ENCODE measurements around the gene VTI1A.
"Not testable (repeated sequence)": the region's sequence is repeated elsewhere in the genome, so short reads cannot be mapped to it uniquely, and the experiment has no call there.

VTI1A gene

DNA sequence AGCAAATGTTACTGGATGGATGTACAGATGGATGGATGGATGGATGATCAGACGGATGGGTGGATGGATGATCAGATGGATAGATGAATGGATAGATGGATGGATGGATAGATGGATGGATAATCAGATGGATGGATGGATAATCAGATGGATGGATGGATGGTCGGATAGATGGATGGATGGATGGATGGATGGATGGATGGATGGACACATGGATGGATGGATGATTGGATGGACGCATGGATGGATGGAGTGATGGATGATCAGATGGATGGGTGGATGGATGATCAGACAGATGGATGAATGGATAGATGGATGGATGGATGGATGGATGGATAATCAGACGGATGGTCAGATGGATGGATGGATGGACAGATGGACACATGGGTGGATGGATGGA lies 412.8 kb downstream of the VTI1A start (continued):
- TF ChIP-seq, protein P1, sequence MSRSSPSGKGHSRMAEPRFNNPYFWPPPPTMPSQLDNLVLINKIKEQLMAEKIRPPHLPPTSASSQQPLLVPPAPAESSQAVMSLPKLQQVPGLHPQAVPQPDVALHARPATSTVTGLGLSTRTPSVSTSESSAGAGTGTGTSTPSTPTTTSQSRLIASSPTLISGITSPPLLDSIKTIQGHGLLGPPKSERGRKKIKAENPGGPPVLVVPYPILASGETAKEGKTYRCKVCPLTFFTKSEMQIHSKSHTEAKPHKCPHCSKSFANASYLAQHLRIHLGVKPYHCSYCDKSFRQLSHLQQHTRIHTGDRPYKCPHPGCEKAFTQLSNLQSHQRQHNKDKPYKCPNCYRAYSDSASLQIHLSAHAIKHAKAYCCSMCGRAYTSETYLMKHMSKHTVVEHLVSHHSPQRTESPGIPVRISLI (tag by site-specific recombination; IDR thresholded peaks at IDR 0.05): no peak
- TF ChIP-seq ZNF548 (tag by site-specific recombination; IDR thresholded peaks at IDR 0.05) (no peak), ZNF510 (tag by site-specific recombination; IDR thresholded peaks at IDR 0.05; ENCODE audit: insufficient replicate concordance) (no peak), ZNF626 (tag by site-specific recombination; IDR thresholded peaks at IDR 0.05) (no peak), SP7 (tag by site-specific recombination; IDR thresholded peaks at IDR 0.05) (no peak), ZNF768 (tag by site-specific recombination; IDR thresholded peaks at IDR 0.05) (no peak), ZNF23 (tag by site-specific recombination; IDR thresholded peaks at IDR 0.05; ENCODE audit: borderline replicate concordance) (no peak), ZNF600 (tag by site-specific recombination; IDR thresholded peaks at IDR 0.05) (no peak), MYNN (tag by site-specific recombination; IDR thresholded peaks at IDR 0.05; ENCODE audit: borderline replicate concordance) (no peak), KLF8 (tag by site-specific recombination; IDR thresholded peaks at IDR 0.05) (no peak), TRIM28 (IDR thresholded peaks at IDR 0.05; ENCODE audit: borderline replicate concordance, low read length) (no peak), GLIS1 (tag by site-specific recombination; IDR thresholded peaks at IDR 0.05) (no peak), ZNF785 (tag by site-specific recombination; IDR thresholded peaks at IDR 0.05) (0 out of 2 replicates have a peak, but pooled peaks have one; percentile 23), ZNF521 (tag by site-specific recombination; IDR thresholded peaks at IDR 0.05) (no peak)
- TF ChIP-seq, protein P2, sequence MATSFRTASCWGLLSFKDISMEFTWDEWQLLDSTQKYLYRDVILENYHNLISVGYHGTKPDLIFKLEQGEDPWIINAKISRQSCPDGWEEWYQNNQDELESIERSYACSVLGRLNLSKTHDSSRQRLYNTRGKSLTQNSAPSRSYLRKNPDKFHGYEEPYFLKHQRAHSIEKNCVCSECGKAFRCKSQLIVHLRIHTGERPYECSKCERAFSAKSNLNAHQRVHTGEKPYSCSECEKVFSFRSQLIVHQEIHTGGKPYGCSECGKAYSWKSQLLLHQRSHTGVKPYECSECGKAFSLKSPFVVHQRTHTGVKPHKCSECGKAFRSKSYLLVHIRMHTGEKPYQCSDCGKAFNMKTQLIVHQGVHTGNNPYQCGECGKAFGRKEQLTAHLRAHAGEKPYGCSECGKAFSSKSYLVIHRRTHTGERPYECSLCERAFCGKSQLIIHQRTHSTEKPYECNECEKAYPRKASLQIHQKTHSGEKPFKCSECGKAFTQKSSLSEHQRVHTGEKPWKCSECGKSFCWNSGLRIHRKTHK (tag by site-specific recombination; IDR thresholded peaks at IDR 0.05): no peak

DNA sequence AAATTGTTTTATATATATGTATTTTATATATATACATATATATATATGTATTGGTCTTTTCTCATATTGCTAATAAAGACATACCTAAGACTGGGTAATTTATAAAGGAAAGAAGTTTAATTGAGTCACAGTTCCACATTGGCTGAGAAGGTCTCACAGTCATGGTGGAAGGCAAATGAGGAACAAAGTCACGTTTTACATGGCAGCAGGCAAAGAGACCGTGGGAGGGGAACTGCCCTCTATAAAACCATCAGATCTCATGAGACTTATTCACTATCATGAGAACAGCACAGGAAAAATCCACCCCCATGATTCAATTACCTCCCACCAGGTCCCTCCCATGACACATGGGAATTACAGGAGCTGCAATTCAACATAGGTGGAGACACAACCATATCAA lies 416.4 kb downstream of the VTI1A start:
- H3K4me1 ChIP-seq (ENCODE audit: control insufficient read depth, insufficient read depth, low read length); H3K27ac ChIP-seq (ENCODE audit: extremely low read depth, low read depth, low read length); H3K9me3 ChIP-seq (ENCODE audit: control insufficient read depth, insufficient read depth, low read depth, low read length); H3K4me3 ChIP-seq (ENCODE audit: low read depth, low read length); POLR2A ChIA-PET; H3K36me3 ChIP-seq (ENCODE audit: control insufficient read depth in 2 of 2, insufficient read depth in 1 of 2, low read length in 2 of 2): not testable (repeated sequence)
- peak; percentile 32; the same call in 1 of the 2 replicates for TF ChIP-seq EGR2 (tag by site-specific recombination; IDR thresholded peaks at IDR 0.05; ENCODE audit: low read depth)
- CTCF ChIA-PET: interaction anchor here (0.6 kb wide), 1 partner anchor 325 kb away, joined by 3 read pairs; no protein-coding TSS in a partner anchor
